ENCODE measurements around the gene POLE4. TPM values are rescaled to one million over a fixed set of nuclear protein-coding genes. Genes with fewer than 3 reads are reported as not detected.

POLE4 gene
- total RNA-seq, 1 experiment from 2014 or later = 34.4 TPM

GRCh38 chr2:74922592-74923227 is 35.7 kb upstream of the POLE4 start:
- no peaks in the 10 kb centered on the region for H3K36me3 Mint-ChIP-seq (ENCODE audit: insufficient read depth in 1 of 3, low read depth in 3 of 3)
- no peak overlapping the region for H2BK20ac ChIP-seq (ENCODE audit: low read depth, low read length, poor library complexity, severe bottlenecking)
- no peak overlapping the region for H3K4me2 ChIP-seq (ENCODE audit: insufficient read depth, insufficient read length, low read length)
- H4K5ac ChIP-seq (ENCODE audit: insufficient read length, low read depth, low read length) = no peak overlapping the region
- H3K9me3 ChIP-seq (ENCODE audit: control insufficient read depth, low read depth, low read length) = no peaks in the 10 kb centered on the region
- H3K27ac Mint-ChIP-seq = no peak overlapping the region
- no peak overlapping the region for H3K4ac ChIP-seq (ENCODE audit: low read depth, low read length)
- no peak overlapping the region for H2BK5ac ChIP-seq (ENCODE audit: insufficient read length, low read length)
- no peaks in the 10 kb centered on the region for H4K20me1 ChIP-seq (ENCODE audit: control insufficient read depth, insufficient read depth, insufficient read length)
- H3K23ac ChIP-seq (ENCODE audit: insufficient read length, low read depth, low read length) = no peak overlapping the region
- H4K91ac ChIP-seq (ENCODE audit: insufficient read length, low read depth, low read length) = no peak overlapping the region
- no peaks in the 10 kb centered on the region for H3K79me2 ChIP-seq (ENCODE audit: insufficient read depth, low read length)
- H3K4me1 Mint-ChIP-seq = peaks cover 5 to 6% of the 10 kb centered on the region in 2 experiments
- no peaks in the 10 kb centered on the region for H3K4me1 ChIP-seq (ENCODE audit: insufficient read depth, low read length)
- DNase-seq = no peak
- no peak overlapping the region for H2BK120ac ChIP-seq (ENCODE audit: low read depth, low read length, poor library complexity, severe bottlenecking)
- no CpG with 5 or more reads among the region's 5 CpGs for WGBS (ENCODE audit: extremely low coverage, insufficient read length, low lambda C conversion rate)
- no peak overlapping the region for H3K9ac ChIP-seq (ENCODE audit: extremely low read depth, insufficient read length, low read length)
- H3K27ac ChIP-seq (ENCODE audit: insufficient read length, low read depth, low read length) = no peak overlapping the region
- H4K8ac ChIP-seq (replicated peaks; ENCODE audit: insufficient read length, low read depth, low read length) = no peak overlapping the region
- no peak overlapping the region for H3K4me3 Mint-ChIP-seq
- H3K79me1 ChIP-seq (ENCODE audit: insufficient read depth, low read depth, low read length, poor library complexity, severe bottlenecking) = no peaks in the 10 kb centered on the region
- no peak overlapping the region for H3K56ac ChIP-seq (ENCODE audit: insufficient read length, low read depth, low read length)
- no peak overlapping the region for H3K14ac ChIP-seq (ENCODE audit: insufficient read depth, low read length)
- no peaks in the 10 kb centered on the region for H3K27me3 ChIP-seq (ENCODE audit: insufficient read depth, low read length)
- no peak overlapping the region for H3K18ac ChIP-seq (ENCODE audit: insufficient read length, low read depth, low read length)
- H2AFZ ChIP-seq (ENCODE audit: low read length) = no peak overlapping the region
- no peak overlapping the region for H2BK15ac ChIP-seq (ENCODE audit: low read depth, low read length)
- no peak for TF ChIP-seq CTCF (conservative IDR thresholded peaks at IDR 0.05)
- no peak overlapping the region for H3T11ph ChIP-seq (ENCODE audit: low read length)
- H3K23me2 ChIP-seq (ENCODE audit: insufficient read length, low read depth, low read length, poor library complexity, severe bottlenecking) = peaks cover 3% of the 10 kb centered on the region
- peaks cover 18% of the 10 kb centered on the region for H3K27me3 Mint-ChIP-seq (ENCODE audit: low read depth)
- H3K9me3 Mint-ChIP-seq = no peaks in the 10 kb centered on the region
- no peak overlapping the region for H2BK12ac ChIP-seq (ENCODE audit: insufficient read length, low read depth, low read length)
- H2AK5ac ChIP-seq (ENCODE audit: insufficient read length, low read length) = no peak overlapping the region

Measured in H9 (cell line).